Left cardiac atrium (tissue), 4 donors: ENCODE data around the gene GSDMA. TPM values are rescaled to one million over a fixed set of nuclear protein-coding genes. Genes with fewer than 3 reads are reported as not detected.

ENCODE experiments used
- ATAC-seq, 2 donors: fragments of 200-7000 bp; cut with Tn5 transposase; one replicate each; pipeline ENCODE4 v1.9.1; 2020; ENCODE audit warnings: mild to moderate bottlenecking in 2 of 2, moderate library complexity in 2 of 2
- DNase-seq: peaks from one replicate; pipeline ENCODE4 v3.0.0-alpha.2; 2020
- intact Hi-C, 2 donors: fragments of 100-400 bp; cut with DNase I; formaldehyde crosslinking; loops; one replicate each; pipeline versions ENCODE4 v1.14.1 to v1.15.1; 2022 to 2023
- total RNA-seq, 2 donors: library from RNA; stranded (reverse); fragmentation: NEBNext Ultra II Directional; extraction: Animal tissue kit (Norgen Biotek cat#: 25700); gene quantifications; one replicate each; pipeline ENCODE4 v1.2.1, GENCODE V29; 2021
- donor health status: DM: no; HTN: yes; CAD: no.
- donor health status: DM: no; HTN: yes; CAD: no; lungs with severe emphysema.
- donor health status: DM: yes; HTN: yes; CAD: no.
- donor health status: Dilated cardiomyopathy.

The GSDMA gene
- total RNA-seq, 2 donors from 2014 or later = 1.3 TPM

DNA sequence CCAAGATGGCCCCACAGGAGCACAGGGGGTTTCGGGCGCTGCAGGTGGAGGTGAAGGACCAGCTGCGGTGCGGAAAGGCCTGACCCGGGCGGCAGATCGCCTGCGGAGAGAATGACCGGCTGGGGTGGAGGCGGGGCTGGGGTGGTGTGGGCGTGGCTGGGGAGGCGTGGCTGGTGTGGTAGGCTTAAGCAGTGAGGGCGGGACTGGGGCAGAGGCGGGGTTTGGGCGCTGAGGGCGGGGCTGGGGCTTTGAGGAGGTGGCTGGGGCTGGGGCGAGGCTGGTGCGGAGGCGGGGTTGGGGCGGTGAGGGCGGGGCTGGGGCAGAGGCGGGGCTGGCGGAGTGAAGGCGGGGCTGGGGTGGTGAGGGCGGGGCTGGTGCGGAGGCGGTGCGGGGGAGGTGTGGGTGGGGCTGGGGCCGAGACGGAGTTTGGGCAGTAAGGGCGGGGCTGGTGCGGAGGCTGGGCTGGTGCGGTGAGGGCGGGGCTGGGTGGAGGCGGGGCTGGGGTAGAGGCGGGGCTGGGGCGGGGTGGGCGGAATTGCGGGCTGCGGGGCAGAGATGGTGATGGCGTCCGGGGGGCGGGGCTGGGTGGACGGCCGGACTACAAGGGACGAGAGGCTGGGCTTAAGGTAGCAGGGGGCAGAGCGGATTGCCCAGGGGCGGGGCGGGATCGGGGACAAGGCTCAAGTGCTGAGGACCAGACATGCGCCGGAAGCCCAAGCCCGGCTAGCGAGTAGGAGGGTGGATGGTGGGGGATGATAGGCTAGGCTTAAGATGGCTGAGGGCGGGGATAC is 9.9 kb upstream of the GSDMA start:
- peak; percentile 97 for DNase-seq
- peak; percentile 94 to 95 for ATAC-seq
- intact Hi-C loops = no loop called here

DNA sequence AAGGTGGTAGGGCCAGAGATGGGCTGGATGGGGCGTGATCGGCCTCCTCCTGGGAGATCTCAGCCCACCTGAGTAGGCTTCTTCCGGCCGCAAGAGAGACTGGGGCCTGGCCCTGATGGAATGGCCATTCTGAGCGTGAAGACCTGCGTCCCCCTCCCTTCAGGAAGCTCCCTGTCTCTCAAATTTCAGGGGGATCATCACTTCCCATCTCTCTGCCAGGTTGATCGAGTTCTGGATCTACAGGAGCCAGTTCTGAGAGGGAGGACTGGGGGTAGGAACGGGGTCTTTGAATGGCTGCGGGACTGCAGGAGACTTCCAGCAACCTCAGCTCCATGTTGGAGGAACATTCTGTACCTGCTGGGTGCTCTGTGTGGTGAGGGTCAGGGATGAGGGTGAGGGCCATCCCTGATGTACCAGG is 9.3 kb upstream of the GSDMA start:
- no peak for DNase-seq
- intact Hi-C loops = no loop called here
- no peak for ATAC-seq

DNA sequence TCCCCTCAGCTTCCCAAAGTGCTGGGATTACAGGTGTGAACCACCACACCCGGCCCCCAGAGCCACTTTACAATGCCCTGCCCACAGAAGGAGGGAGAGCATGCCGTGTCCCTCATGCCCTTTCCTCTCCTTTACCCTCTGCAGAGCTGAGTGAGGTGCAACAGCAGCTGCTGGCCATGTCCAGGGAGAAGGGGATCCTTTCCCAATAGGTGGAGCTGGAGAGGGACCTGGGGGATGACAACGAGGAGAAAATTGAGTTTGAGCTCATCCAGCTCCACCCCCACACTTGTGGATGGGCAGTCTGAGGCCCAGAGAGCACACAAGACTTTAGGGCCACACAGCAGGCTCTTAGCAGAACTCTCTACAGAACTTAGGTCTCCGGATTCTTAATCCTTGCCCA is 7.9 kb upstream of the GSDMA start:
- no peak for DNase-seq
- intact Hi-C loops = no loop called here

DNA sequence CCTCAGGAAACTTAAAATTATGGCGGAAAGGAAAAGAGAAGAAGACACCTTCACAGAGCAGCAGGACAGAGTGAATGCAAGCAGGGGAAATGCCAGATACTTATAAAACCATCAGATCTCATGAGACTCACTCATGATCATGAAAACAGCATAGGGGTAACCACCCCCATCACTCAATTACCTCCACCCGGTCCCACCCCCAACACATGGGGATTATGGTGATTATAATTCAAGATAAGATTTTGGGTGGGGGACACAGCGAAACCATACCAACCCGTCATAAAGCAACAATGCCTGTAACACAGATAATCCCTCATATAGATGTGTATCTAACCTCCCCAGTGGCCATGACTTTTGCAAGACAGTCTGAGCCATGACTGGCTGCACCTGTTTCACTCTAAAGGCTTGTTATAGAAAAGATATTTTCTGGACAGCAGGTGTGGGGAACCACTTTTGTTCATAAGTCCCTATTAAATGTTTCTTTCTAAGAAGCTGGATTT is 7.0 kb upstream of the GSDMA start:
- no peak for DNase-seq
- ATAC-seq = no peak
- intact Hi-C loops = no loop called here

More for the DNA sequence above, 7.9 kb upstream of the GSDMA start:
- no peak for ATAC-seq

DNA sequence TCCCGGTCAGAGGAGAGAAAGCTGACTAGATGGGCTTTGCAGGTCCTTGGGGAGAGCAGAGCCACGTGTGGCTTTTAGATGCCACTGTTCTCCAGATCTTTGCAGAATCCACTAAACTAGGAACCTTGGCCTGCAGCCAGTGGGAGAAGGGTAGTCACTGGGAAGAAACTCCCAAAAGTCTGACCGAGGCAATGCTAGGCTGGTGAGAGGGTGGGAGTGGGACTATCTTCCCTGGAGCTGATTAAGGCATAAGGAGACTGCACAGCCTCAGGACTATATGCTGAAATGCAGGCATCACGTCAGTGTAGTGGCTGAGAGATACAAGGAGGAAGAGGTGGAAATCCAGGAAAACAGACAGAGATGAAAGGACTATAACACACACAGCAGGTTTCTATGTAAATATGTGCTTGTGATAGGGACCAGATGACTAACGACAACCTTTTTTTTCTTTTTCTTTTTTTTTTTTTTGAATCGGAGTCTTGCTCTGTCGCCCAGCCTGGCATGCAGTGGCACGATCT is 2.2 kb upstream of the GSDMA start:
- ATAC-seq = peak in 1 of 2 donors; percentile 13
- intact Hi-C loops = no loop called here

DNA sequence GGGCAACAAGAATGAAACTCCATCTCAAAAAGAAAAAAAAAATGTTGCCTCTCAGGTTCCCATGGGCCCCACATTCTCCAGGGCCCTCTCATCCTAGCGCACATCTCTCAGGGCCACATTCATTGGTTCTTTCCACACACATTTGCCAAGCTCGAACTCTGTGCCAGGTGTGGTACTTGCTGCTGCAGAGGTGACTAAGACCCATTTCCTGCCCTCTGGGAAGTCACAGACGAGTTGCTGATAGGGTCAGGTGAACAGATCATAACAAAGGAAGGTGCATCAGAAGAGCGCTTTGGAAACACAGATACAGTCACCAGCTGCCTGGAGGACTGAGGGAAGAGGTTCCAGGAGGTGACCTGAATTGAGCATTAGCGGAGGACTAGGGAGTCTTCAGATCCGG is 1.0 kb downstream of the GSDMA start:
- DNase-seq (no peak), ATAC-seq (no peak)
- intact Hi-C loops = no loop called here

More for the DNA sequence above, 2.2 kb upstream of the GSDMA start:
- no peak for DNase-seq

DNA sequence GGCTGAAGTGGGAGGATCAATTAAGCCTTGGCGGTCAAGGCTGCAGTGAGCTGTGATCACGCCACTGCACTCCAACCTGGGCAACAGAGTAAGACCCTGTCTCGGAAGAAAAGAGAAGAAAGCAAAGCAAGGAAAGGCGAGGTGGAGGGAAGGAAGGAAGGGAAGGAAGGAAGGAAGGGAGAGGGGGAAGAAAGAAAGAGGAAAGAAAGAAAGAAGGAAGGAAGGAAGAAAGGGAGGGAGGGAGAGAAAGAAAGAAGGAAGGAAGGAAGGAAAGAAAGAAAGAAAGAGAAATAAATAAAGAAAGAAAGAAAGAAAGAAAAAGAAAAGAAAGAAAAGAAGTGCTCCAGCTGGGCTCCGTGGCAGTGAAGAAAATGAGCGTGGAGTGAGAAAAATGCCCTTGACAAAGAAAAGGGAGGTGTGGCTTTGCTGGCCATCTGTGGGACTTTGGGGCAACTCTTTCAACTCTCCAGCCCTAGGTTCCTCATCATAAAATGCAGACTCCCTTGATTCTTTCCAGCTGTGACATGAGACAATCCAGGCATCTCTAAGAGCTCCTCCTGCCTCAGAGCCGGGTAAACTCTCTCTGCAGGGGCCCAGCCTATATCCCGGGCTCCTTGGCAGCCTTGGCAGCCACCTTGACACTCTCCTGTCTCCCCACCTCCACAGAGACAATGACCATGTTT is 2.4 kb downstream of the GSDMA start:
- intact Hi-C loops = no loop called here
- DNase-seq (no peak), ATAC-seq (no peak)

DNA sequence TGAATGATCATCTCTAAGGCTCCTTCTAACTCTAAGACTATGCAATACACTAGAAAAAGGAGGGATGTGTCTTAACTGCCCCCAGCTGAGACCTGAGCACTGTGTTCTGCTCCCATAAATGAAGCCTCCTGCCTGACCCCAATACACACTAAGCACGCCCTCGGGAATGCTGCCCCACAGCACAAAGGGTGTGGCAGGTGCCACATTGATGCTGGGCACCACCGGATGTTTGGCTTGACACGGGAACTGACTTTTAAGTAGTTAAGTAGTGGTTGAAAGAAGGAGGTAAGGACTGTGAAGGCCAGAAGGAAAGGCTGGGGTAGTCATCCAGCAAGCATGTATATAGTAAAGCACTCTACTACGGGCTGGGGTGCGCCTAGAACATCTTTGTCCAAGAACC is 4.0 kb downstream of the GSDMA start:
- intact Hi-C loops = no loop called here
- DNase-seq (no peak), ATAC-seq (no peak)

DNA sequence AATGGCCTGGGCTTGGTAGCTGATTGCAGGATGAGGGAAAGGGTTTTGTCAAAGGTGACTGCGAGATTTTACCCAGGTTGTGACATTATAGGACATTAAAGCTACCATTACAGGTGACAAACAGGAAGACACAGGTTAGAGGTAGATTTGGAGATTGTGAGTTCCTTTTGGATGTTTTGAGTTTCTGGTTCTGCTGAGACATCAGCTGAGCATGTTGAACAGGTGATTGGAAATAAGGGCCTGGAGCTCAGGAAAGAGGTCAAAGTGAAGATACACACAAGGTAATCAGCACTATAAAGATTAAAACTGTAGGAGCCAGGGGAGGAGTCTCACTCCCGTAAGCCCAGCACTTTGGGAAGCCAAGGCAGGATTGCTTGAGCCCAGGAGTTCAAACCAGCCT is 6.0 kb downstream of the GSDMA start:
- DNase-seq (no peak), ATAC-seq (no peak)
- intact Hi-C loops = no loop called here

DNA sequence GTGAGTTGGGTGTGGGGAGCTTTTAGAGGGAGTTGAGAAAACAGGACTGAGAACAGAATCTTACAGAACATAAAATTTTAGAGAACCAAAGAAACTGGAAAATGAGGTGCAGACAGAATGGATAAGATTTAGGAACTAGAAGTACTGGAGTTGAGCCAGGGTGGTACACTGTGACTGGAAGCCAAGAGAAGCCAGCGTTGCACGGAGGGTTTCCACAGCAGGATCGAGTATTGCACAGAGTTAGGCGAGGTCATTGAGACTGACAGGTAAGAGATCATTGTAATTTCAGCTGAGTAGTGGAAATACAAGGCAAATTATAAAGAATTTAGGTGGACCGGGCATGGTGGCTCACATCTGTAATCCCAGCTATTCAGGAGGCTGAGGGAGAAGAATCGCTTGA is 6.6 kb downstream of the GSDMA start:
- DNase-seq (no peak), ATAC-seq (no peak)
- intact Hi-C loops = no loop called here

DNA sequence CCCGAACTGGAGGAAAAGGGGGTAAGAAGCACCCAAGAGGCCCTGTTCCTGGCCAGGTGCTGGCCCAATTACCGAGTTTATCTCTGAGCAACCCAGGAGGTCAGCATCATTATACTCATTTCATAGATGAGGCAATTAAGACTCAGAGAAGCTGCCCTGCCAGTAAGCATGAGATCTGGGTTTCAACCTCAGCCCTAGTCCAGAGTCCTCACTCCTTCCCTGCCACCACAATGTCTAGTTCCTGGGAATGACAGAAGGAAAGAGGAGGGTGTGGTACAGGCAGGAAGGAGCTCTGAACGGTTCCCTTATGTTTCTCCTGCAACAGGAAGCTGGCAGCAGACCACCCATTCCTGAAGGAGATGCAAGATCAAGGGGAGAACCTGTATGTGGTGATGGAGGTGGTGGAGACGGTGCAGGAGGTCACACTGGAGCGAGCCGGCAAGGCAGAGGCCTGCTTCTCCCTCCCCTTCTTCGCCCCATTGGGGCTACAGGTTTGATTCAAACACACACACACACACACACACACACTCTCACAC is 7.4 kb downstream of the GSDMA start:
- DNase-seq (no peak), ATAC-seq (no peak)
- intact Hi-C loops = loop anchor here in 1 of 2 donors (10.0 kb wide), 1 partner anchor 95 kb away; no protein-coding TSS in a partner anchor

DNA sequence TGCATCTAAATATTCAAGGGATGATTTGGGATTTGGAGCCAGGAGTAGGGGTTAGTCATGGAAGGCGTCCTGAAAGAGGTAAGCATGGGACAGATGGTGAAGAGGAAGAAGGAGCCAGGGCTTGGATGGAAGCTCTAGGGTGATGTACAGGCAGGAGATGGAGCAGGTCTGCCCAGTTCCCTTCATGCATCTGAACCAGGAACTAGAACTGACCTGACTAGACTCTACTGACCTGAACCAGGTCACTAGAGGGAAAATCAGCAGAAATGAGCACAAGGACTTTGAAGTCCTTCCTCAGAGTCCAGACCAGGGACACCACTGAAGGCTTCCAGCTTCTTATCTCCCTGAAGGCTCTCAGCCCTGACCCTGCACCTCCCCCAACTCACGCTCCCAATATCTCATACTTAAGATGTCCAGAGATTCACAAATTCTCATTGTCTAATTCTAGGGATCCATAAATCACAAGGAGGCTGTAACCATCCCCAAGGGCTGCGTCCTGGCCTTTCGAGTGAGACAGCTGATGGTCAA is 8.3 kb downstream of the GSDMA start:
- intact Hi-C loops = loop anchor here in 1 of 2 donors (10.0 kb wide), 1 partner anchor 96 kb away; no protein-coding TSS in a partner anchor
- ATAC-seq = no peak
- no peak for DNase-seq

DNA sequence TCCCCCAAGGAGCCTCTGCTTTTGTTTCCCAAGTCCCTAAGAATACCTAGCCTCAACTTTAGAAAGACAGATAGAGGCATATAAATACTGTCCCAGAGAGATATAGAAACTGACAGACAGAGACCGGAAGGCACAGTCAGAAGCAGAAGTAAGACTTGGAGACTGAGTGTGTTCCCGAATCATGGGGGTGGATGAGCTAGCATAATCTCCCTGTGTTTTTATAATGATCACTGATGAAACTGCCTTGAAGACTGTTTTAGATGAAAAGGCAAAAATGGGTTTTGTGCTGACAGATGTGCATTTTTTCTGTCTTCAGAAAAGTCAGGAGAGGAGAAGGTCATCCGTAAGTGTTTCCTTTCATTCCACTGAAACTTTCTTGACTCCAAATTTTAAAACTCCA is 9.5 kb downstream of the GSDMA start:
- ATAC-seq (peak; percentile 54 to 78), DNase-seq (no peak)
- intact Hi-C loops = loop anchor here in 1 of 2 donors (10.0 kb wide), 1 partner anchor 97 kb away; no protein-coding TSS in a partner anchor

DNA sequence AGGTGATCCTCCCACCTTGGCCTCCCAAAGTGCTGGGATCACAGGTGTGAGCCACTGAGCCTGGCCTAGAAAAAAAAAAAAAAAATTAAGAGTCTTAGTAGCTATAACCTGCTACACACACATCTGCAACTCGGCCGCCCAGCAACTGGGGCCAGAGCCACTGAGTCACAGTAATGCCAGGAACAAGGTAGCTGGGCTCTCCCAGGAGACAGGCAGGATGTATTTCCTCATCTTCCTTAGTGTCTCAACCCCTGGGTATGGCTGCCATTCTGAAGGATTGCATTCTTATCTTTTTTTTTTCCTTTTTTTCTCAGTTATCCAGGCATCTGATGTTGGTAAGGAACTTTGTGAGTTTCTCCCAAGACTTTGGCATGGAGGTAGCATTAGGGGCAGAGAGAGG is 10.7 kb downstream of the GSDMA start:
- ATAC-seq (peak in 1 of 2 donors; percentile 30), DNase-seq (no peak)
- intact Hi-C loops = loop anchor here in 1 of 2 donors (10.0 kb wide), 1 partner anchor 99 kb away; no protein-coding TSS in a partner anchor

DNA sequence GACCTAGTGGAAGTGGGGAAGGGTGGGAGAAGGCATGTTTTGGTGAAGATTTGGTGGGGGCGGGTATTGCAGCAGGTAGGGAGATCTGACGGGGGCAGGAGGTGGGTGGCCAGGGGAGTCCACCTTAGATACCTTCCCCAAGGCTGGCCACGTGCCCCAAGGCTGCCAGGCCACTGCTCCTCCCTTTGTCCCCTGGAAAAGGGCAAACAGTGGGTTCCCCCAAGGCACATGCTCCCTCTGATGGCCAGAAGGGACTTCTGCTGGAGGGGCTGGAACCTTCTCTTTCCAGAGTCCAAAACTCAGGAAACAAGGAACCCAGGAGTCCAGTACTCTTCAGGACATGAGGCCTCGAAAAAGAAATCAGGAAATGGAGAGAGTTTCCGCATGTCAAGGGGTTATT is 11.6 kb downstream of the GSDMA start:
- intact Hi-C loops = loop anchor here in 1 of 2 donors (10.0 kb wide), 1 partner anchor 100 kb away; no protein-coding TSS in a partner anchor
- no peak for ATAC-seq

DNA sequence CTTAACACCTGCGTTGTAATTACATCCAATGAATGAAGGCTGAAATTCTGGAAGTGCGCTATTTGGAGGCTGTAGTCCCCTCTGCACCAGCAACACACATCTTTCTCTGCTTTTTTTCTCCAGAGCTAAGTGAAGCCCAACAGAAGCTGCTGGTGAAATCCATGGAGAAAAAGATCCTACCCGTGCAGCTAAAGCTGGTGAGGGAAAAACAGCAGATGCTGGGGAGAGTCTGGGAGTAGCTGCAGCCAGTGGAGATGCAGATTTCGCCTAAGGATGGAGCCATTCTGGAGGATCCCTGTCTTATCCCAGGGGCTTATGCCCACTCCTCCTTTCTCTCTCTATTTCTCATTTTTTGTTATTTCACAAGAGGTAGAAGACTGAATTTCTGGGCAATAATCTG is 13.0 kb downstream of the GSDMA start:
- DNase-seq (no peak), ATAC-seq (no peak)
- intact Hi-C loops = loop anchor here in 1 of 2 donors (10.0 kb wide), 1 partner anchor 101 kb away; no protein-coding TSS in a partner anchor

More for the DNA sequence above, 11.6 kb downstream of the GSDMA start:
- no peak for DNase-seq

DNA sequence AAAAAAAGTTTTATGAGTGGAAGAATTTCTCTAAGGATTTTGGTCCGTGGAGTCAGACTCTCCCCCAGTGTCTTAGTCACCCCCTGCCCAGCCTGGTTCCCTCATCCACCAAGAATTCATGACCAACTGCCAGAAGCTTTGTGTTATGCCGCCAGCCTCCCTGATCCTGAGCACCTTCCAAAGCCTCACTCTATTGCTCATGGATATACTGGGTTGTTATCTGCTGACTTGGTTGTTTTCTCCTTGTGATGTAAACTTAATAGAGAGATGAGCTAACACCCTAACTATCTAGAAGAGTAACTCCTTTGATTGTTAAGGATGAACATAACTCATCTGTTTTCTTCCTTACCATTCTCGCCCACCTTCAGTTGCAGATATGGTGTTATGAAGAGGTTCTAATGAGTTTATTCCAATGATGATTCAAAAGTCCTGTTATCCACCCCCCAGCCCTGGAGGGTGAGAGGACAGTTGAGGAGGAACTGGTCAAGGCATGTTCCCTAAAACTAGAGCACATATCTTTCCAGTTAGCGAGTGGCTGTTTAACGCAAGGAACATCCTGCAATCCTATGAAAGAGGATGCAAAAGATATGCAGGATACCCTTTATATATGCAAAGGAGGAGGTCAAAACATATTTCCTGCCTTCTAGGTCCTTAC is 16.3 kb downstream of the GSDMA start:
- intact Hi-C loops = loop anchor here in 1 of 2 donors (10.0 kb wide), 1 partner anchor 104 kb away; no protein-coding TSS in a partner anchor
- ATAC-seq (peak in 1 of 2 donors; percentile 46), DNase-seq (no peak)

DNA sequence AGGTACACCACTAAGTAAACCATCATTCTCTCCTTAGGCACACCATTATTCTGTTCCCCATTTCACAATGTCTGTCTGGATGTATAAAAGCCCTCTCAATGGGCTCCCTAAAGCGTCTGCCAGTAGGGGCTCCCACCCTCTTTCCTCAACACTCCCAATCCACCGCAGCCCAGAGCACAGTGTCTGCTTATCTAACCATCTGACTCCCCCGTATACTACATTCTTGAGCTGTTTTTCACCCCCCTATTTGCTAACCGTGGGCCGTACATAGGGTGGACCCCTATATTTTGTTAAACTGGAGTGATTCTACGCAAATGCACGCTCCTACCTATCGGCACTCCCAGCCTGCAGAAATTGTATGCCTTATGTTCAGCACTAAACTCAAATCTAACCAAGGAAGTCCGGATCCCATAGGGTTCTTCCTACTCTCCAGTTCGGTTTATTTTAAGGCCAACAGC is 17.1 kb downstream of the GSDMA start:
- peak; percentile 3 to 16 for ATAC-seq
- DNase-seq = peak; percentile 26
- intact Hi-C loops = loop anchor here in 1 of 2 donors (10.0 kb wide), 1 partner anchor 105 kb away; no protein-coding TSS in a partner anchor
